RPMI8226 (cell line): ENCODE data around the gene CCDC13.
A peak's percentile ranks its signal among the peaks of the same experiment; 100 is the strongest.

ENCODE experiments used
- DNase-seq: peaks from one replicate; pipeline ENCODE4 v3.0.0-alpha.2; 2015

Gene CCDC13

GRCh38 chr3:42749753-42750231 lies 23.3 kb downstream of the CCDC13 start:
- peak; percentile 63 for DNase-seq

GRCh38 chr3:42749025-42749752 lies 23.9 kb downstream of the CCDC13 start:
- no peak for DNase-seq

GRCh38 chr3:42747581-42747980 lies 25.5 kb downstream of the CCDC13 start:
- no peak for DNase-seq

- DNase-seq: no peak
Measured at GRCh38 chr3:42746455-42747450, 26.3 kb downstream of the CCDC13 start.

- DNase-seq: no peak
Measured at GRCh38 chr3:42745776-42746454, 27.1 kb downstream of the CCDC13 start.

- DNase-seq: no peak
Measured at GRCh38 chr3:42745291-42745745, 27.7 kb downstream of the CCDC13 start.

GRCh38 chr3:42743204-42743995 lies 29.7 kb downstream of the CCDC13 start:
- no peak for DNase-seq

GRCh38 chr3:42742688-42743087 lies 30.4 kb downstream of the CCDC13 start:
- DNase-seq: no peak

- DNase-seq: no peak
Measured at GRCh38 chr3:42742259-42742658, 30.8 kb downstream of the CCDC13 start.

- DNase-seq: no peak
Measured at GRCh38 chr3:42741796-42742195, 31.3 kb downstream of the CCDC13 start.

GRCh38 chr3:42739401-42740158 lies 33.5 kb downstream of the CCDC13 start:
- DNase-seq: peak; percentile 29

GRCh38 chr3:42736531-42736930 lies 36.5 kb downstream of the CCDC13 start:
- no peak for DNase-seq

- no peak for DNase-seq
Measured at GRCh38 chr3:42736081-42736480, 37.0 kb downstream of the CCDC13 start.

- no peak for DNase-seq
Measured at GRCh38 chr3:42735615-42736014, 37.4 kb downstream of the CCDC13 start.

GRCh38 chr3:42735019-42735418 lies 38.0 kb downstream of the CCDC13 start:
- DNase-seq: no peak

- DNase-seq: no peak
Measured at GRCh38 chr3:42734263-42734860, 38.7 kb downstream of the CCDC13 start.

- peak; percentile 81 for DNase-seq
Measured at GRCh38 chr3:42733501-42734262, 39.4 kb downstream of the CCDC13 start.

- no peak for DNase-seq
Measured at GRCh38 chr3:42732829-42733459, 40.1 kb downstream of the CCDC13 start.

- DNase-seq: no peak
Measured at GRCh38 chr3:42732196-42732828, 40.7 kb downstream of the CCDC13 start.
